Cardiac muscle cell (in vitro differentiated cells and primary cell): ENCODE data around the gene CD300A. TPM values are rescaled to one million over a fixed set of nuclear protein-coding genes. Genes with fewer than 3 reads are reported as not detected.

Source experiments
- DNase-seq, 2 donors: peaks; one replicate each; pipeline versions ENCODE4 v3.0.0 to v3.0.0-alpha.2; 2010 to 2017; ENCODE audit warnings: low read depth in 1 of 2, low spot score in 1 of 2
- H3K27ac ChIP-seq: fragments of 200-600 bp; sonication (generic); 2 replicates; pipeline ENCODE4 v1.5.1; 2016
- H3K27me3 ChIP-seq: fragments of 200-600 bp; sonication (generic); 2 replicates; pipeline ENCODE4 v1.6.0; 2016; ENCODE audit warnings: control low read depth
- H3K36me3 ChIP-seq: fragments of 200-600 bp; sonication (generic); 2 replicates; pipeline ENCODE4 v1.5.1; 2016; ENCODE audit warnings: control low read depth
- H3K4me1 ChIP-seq: fragments of 200-600 bp; sonication (generic); 2 replicates; pipeline ENCODE4 v1.8.1; 2017; ENCODE audit warnings: low read depth, mild to moderate bottlenecking, mixed run types
- H3K4me3 ChIP-seq: fragments of 200-600 bp; sonication (generic); 2 replicates; pipeline ENCODE4 v1.5.1; 2016; ENCODE audit warnings: mild to moderate bottlenecking
- H3K9me3 ChIP-seq: fragments of 200-600 bp; sonication (generic); 2 replicates; pipeline ENCODE4 v1.5.1; 2017; ENCODE audit warnings: low read depth, mild to moderate bottlenecking, control low read depth
- polyA plus RNA-seq: library from polyadenylated mRNA; unstranded; fragments of >200 nt; fragmentation: Nextera tagmentation; extraction: Ambion mirVana; gene quantifications from 2 replicates; pipeline ENCODE4 v1.2.1, GENCODE V29; 2016
- total RNA-seq: library from RNA; depleted of rRNA; stranded (reverse); fragments of >200 nt; gene quantifications from 2 replicates; pipeline ENCODE4 v1.2.3, GENCODE V29; 2016
- TF ChIP-seq, protein P1 (sequence below): IDR thresholded peaks from 2 replicates; pipeline ENCODE4 v1.5.1; 2012; ENCODE audit warnings: low read depth, mild to moderate bottlenecking, low read length

CD300A gene
- total and polyA plus RNA-seq, 2 experiments from 2014 or later: 2.6 to 2.7 TPM

DNA sequence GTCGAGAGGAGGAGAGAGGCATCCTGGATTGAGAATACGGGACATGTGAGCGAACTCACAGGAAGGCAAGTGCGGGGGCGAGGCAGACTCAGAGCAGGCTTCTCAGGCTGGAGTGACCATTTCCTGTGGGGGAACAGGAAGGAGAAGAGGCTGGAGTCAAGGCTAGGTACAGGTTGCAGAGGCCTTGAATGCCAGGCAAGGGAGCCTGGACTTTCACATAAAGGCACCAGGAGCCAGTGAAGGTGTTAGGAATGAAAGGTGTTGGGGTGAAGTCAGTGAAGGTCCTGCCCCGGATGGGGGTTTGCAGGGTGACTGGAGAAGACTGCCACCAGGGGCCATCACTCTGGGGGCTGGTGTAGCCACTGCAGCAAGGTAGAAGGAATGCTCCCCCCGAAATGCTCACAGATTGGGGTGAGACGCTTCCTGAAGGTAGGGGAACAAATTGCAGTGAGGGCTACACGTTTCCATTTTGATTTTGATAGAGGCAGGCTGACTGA lies 39.8 kb upstream of the CD300A start:
- Histone ChIP-seq H3K4me1 (peaks cover 24% of the 10 kb centered on the region), H3K4me3 (no peak overlapping the region), H3K9me3 (no peaks in the 10 kb centered on the region), H3K36me3 (no peaks in the 10 kb centered on the region), H3K27ac (no peak overlapping the region), H3K27me3 (no peaks in the 10 kb centered on the region)
- TF ChIP-seq, protein P1, sequence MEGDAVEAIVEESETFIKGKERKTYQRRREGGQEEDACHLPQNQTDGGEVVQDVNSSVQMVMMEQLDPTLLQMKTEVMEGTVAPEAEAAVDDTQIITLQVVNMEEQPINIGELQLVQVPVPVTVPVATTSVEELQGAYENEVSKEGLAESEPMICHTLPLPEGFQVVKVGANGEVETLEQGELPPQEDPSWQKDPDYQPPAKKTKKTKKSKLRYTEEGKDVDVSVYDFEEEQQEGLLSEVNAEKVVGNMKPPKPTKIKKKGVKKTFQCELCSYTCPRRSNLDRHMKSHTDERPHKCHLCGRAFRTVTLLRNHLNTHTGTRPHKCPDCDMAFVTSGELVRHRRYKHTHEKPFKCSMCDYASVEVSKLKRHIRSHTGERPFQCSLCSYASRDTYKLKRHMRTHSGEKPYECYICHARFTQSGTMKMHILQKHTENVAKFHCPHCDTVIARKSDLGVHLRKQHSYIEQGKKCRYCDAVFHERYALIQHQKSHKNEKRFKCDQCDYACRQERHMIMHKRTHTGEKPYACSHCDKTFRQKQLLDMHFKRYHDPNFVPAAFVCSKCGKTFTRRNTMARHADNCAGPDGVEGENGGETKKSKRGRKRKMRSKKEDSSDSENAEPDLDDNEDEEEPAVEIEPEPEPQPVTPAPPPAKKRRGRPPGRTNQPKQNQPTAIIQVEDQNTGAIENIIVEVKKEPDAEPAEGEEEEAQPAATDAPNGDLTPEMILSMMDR: no peak
- DNase-seq: peak in 1 of 2 donors; percentile 53

DNA sequence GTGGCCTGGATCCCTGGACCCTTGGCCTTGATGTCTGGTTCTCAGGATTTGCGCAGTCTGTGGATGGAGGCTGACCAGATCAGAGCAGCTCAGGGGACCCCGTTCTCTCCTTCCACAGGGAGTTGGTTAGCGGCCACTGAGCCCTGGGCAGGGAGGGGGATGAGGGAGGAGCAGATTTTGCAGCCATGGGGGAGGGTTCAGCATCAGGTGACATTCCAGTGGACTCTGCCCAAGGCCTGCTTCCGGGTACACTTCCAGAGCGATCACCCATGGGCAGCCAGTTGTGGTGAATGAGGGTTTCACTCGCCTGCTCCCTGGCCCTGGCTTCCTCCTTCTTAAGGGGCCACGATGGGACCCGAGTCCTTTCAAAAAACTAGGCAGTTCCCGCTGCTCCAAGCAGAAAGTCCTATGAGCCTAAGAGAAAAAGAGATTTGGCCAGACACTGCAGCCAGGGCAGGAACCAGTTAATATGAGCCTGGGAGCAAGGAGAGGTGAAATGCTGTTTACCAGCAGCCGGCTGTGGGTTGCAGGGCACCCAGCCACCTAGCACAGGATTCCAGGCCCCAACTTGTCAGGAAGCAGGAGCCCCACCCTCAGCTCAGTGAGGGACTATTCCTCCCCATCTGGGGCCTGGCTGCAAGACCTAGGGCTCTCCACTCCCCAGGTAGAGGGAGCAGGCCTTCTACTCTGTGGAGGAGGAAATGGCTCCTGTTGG lies 39.2 kb upstream of the CD300A start:
- Histone ChIP-seq H3K4me1 (peaks cover 24% of the 10 kb centered on the region), H3K9me3 (no peaks in the 10 kb centered on the region), H3K4me3 (no peak overlapping the region), H3K27me3 (no peaks in the 10 kb centered on the region), H3K36me3 (no peaks in the 10 kb centered on the region), H3K27ac (peak overlapping the region; percentile 88)
- TF ChIP-seq, protein P1: no peak
- DNase-seq: peak in 1 of 2 donors; percentile 59

DNA sequence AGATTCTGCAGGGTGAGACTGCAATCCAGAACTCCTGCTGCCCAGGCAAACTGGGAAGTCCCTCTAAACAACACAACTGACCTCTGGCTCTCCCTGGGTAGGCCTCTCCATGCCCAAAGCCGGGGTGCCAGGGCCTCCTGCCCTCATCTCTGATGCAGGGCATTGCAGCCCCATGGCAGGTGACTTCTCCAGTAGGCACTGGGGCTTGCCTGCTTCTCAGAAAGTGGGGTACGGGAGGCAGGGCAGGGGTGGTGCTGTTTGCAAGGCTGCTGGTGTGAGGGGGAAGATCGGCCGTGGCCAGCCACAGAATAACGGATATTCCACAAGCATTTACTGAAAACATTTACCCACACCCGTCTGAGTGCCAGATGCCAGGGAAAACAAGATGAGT lies 38.7 kb upstream of the CD300A start:
- DNase-seq: no peak
- Histone ChIP-seq H3K4me1 (peaks cover 24% of the 10 kb centered on the region), H3K9me3 (no peaks in the 10 kb centered on the region), H3K4me3 (no peak overlapping the region), H3K36me3 (no peaks in the 10 kb centered on the region), H3K27ac (peak overlapping the region; percentile 88), H3K27me3 (no peaks in the 10 kb centered on the region)
- TF ChIP-seq, protein P1: no peak

DNA sequence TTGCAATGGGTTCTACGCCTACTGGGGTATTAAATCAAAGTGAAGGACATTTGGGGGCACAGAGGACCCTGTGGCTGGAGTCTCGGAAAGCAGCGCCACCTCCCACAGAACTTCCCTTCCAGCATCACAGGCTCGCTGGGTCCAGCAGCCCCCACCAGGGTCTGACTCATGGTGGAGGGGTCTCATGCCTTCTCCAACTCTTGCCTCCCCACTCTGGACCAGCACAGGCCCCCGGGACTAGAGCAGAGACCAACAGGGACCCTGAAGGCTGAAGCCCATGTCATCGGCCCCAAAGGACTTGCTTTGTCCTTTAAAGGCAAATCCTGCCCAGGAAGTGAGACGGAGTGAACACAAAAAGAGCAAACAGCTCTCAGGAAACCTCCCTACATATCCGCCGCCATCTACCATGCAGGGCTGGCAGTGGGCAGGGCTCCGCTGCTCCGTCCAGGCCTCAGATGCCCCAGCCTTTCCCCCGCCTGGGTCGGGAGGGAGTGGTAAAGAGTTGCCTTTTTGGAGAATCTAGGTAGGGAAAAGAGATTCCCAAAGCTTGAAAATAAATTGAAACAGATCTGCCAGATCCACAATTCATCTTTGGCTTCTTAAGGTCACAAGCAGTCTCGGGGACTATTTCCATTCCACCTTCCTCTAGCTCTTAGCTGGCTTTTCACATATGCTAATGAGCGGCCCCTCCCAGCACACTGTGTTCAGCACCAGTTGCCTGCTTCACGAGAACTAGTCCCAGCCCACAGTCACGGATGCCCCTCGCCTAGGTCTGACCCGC lies 36.6 kb upstream of the CD300A start:
- peaks cover 33% of the 10 kb centered on the region for H3K4me1 ChIP-seq
- no peaks in the 10 kb centered on the region for H3K36me3 ChIP-seq
- H3K27me3 ChIP-seq: no peaks in the 10 kb centered on the region
- peak overlapping the region; percentile 79 for H3K4me3 ChIP-seq
- TF ChIP-seq, protein P1: no peak
- peak overlapping the region; percentile 97 for H3K27ac ChIP-seq
- H3K9me3 ChIP-seq: no peaks in the 10 kb centered on the region
- peak in 1 of 2 donors; percentile 59 for DNase-seq

DNA sequence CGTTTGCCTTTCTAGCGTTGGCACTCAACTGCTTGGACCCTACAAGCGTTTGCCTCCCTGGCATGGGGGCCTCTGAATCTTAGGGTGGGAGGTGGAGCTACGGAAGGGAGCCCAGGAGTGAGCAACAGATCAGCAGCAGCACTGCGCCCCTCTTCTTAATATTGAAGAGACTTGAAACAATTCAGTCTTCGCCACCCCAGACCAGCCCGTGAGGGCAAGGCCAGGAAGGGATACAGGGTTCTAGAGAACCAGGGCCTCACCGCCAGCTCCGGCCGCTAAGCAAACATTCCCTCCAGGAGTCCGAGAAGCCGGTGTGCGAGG lies 36.1 kb upstream of the CD300A start:
- H3K4me1 ChIP-seq: peaks cover 33% of the 10 kb centered on the region
- H3K9me3 ChIP-seq: no peaks in the 10 kb centered on the region
- peak overlapping the region; percentile 97 for H3K27ac ChIP-seq

More for the DNA sequence above, 36.1 kb upstream of the CD300A start:
- no peaks in the 10 kb centered on the region for H3K27me3 ChIP-seq
- TF ChIP-seq, protein P1: no peak
- H3K4me3 ChIP-seq: peak overlapping the region; percentile 79
- no peaks in the 10 kb centered on the region for H3K36me3 ChIP-seq
- DNase-seq: no peak
